Glutamatergic neuron (in vitro differentiated cells): Measurements from ENCODE around the gene LRCOL1. TPM values are rescaled to one million over a fixed set of nuclear protein-coding genes. Genes with fewer than 3 reads are reported as not detected.
A peak's percentile ranks its signal among the peaks of the same experiment; 100 is the strongest.

Experiments
- DNase-seq: peaks from one replicate; pipeline ENCODE4 v3.0.0; 2022
- H3K27ac Mint-ChIP-seq: one replicate; pipeline ENCODE4 v1.8.0; 2020; ENCODE audit warnings: mild to moderate bottlenecking, mixed read lengths, inconsistent platforms; ENCODE audit not compliant: unreplicated experiment
- H3K27me3 Mint-ChIP-seq: one replicate; pipeline ENCODE4 v1.8.0; 2020; ENCODE audit warnings: mild to moderate bottlenecking, moderate library complexity, mixed read lengths, inconsistent platforms; ENCODE audit not compliant: unreplicated experiment
- H3K36me3 Mint-ChIP-seq: one replicate; pipeline ENCODE4 v1.8.0; 2020; ENCODE audit warnings: mild to moderate bottlenecking, mixed read lengths, inconsistent platforms; ENCODE audit not compliant: unreplicated experiment
- H3K4me1 Mint-ChIP-seq: one replicate; pipeline ENCODE4 v1.8.0; 2020; ENCODE audit warnings: mild to moderate bottlenecking, low read depth, mixed read lengths, inconsistent platforms; ENCODE audit not compliant: unreplicated experiment
- H3K4me3 Mint-ChIP-seq: one replicate; pipeline ENCODE4 v1.8.0; 2020; ENCODE audit warnings: mild to moderate bottlenecking, mixed read lengths, inconsistent platforms; ENCODE audit not compliant: unreplicated experiment
- H3K9me3 Mint-ChIP-seq: one replicate; pipeline ENCODE4 v1.8.0; 2020; ENCODE audit warnings: mild to moderate bottlenecking, moderate library complexity, mixed read lengths, inconsistent platforms; ENCODE audit not compliant: unreplicated experiment
- microRNA-seq: library from miRNA; unstranded; fragments of <30 nt; microRNA quantifications from one replicate; pipeline ENCODE4, GENCODE V29; 2020; ENCODE audit not compliant: unreplicated experiment
- total RNA-seq: library from RNA; stranded (reverse); fragmentation: NEBNext Ultra II Directional; extraction: Animal tissue kit (Norgen Biotek cat#: 25700); gene quantifications from one replicate; pipeline ENCODE4 v1.2.1, GENCODE V29; 2021; ENCODE audit not compliant: unreplicated experiment
- TF ChIP-seq, protein P1 (sequence below): fragments of 200-600 bp; sonication (generic); IDR thresholded peaks from one replicate; pipeline ENCODE4 v1.5.0; 2021; ENCODE audit not compliant: partially characterized antibody, unreplicated experiment

LRCOL1 gene
- total RNA-seq, 1 donor from 2014 or later, result not detected

DNA sequence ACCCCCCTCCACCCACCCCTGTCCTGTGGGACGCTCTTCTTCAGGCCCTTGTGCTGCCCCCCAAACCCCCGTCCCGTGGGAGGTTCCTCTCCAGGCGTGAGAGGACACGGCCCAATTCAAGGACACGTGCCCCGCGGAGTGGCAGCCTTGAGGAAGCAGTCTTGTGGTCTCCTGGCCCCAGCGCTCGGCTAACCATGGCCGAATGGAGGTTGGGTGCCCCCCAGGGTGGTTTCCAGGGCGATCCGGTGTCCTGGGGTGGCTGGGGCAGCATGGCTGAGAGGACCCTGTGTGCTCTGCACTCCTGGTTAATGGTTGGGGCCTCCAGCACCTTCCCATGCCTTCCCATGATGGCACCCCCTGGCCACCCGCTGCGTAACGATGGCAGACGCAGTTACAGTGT is 53.6 kb downstream of the LRCOL1 start:
- TF ChIP-seq, protein P1, sequence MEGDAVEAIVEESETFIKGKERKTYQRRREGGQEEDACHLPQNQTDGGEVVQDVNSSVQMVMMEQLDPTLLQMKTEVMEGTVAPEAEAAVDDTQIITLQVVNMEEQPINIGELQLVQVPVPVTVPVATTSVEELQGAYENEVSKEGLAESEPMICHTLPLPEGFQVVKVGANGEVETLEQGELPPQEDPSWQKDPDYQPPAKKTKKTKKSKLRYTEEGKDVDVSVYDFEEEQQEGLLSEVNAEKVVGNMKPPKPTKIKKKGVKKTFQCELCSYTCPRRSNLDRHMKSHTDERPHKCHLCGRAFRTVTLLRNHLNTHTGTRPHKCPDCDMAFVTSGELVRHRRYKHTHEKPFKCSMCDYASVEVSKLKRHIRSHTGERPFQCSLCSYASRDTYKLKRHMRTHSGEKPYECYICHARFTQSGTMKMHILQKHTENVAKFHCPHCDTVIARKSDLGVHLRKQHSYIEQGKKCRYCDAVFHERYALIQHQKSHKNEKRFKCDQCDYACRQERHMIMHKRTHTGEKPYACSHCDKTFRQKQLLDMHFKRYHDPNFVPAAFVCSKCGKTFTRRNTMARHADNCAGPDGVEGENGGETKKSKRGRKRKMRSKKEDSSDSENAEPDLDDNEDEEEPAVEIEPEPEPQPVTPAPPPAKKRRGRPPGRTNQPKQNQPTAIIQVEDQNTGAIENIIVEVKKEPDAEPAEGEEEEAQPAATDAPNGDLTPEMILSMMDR, result no peak
- Mint-ChIP-seq H3K36me3 (no peaks in the 10 kb centered on the region), H3K4me3 (peak overlapping the region; percentile 46), H3K27ac (peak overlapping the region; percentile 43), H3K4me1 (peaks cover 7% of the 10 kb centered on the region), H3K27me3 (peaks cover 11% of the 10 kb centered on the region), H3K9me3 (peaks cover 18% of the 10 kb centered on the region)
- DNase-seq, result no peak

- no peak for DNase-seq
- Mint-ChIP-seq H3K27me3 (peaks cover 11% of the 10 kb centered on the region), H3K36me3 (no peaks in the 10 kb centered on the region), H3K4me3 (no peak overlapping the region), H3K4me1 (peaks cover 7% of the 10 kb centered on the region), H3K9me3 (peaks cover 18% of the 10 kb centered on the region), H3K27ac (peak overlapping the region; percentile 62)
- TF ChIP-seq, protein P1, result no peak
These were observed 54.2 kb downstream of the LRCOL1 start for GRCh38 chr12:132556216-132556615.

GRCh38 chr12:132555686-132556085 is 54.7 kb downstream of the LRCOL1 start:
- H3K36me3 Mint-ChIP-seq, result no peaks in the 10 kb centered on the region

DNA sequence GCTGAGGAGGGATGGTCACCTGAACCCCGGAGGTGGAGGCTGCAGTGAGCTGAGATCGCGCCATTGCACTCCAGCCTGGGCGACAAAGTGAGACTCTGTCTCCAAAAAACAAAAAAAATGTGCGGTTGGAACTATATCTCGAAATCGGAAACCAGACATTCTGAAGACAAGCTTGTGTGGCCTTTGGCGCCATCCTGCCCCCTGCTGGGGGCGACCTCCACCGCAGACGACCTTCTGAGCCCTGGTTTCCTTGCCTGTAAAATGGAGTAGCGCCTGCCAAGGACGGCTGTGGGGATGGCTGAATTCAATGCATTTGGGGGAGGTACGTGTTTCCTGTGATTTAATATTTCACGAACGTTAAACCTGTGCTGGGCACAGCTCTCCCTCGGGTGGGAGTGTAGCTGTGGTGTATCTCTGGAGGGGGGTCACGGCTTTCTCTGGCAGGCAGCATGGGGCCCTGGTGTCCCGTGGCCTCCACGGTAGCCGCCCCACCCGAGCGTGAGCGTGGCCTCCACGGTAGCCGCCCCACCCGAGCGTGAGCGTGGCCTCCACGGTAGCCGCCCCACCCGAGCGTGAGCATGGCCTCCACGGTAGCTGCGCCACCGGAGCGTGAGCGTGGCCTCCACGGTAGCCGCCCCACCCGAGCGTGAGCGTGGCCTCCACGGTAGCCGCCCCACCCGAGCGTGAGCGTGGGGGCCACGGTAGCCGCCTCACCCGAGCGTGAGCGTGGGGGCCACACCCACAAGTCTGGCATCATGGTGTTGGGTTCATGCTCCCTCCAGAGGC is 55.3 kb downstream of the LRCOL1 start:
- DNase-seq, result peak; percentile 62
- peaks cover 7% of the 10 kb centered on the region for H3K4me1 Mint-ChIP-seq
- TF ChIP-seq, protein P1, result peak; percentile 72
- H3K9me3 Mint-ChIP-seq, result peaks cover 18% of the 10 kb centered on the region
- H3K4me3 Mint-ChIP-seq, result no peak overlapping the region
- H3K27ac Mint-ChIP-seq, result peak overlapping the region; percentile 22
- peaks cover 11% of the 10 kb centered on the region for H3K27me3 Mint-ChIP-seq
- no peaks in the 10 kb centered on the region for H3K36me3 Mint-ChIP-seq

More at GRCh38 chr12:132555686-132556085, 54.7 kb downstream of the LRCOL1 start:
- Mint-ChIP-seq H3K4me1 (peaks cover 7% of the 10 kb centered on the region), H3K27ac (no peak overlapping the region), H3K27me3 (peaks cover 10% of the 10 kb centered on the region), H3K9me3 (peaks cover 18% of the 10 kb centered on the region), H3K4me3 (peak overlapping the region; percentile 25)
- TF ChIP-seq, protein P1, result no peak
- no peak for DNase-seq

Small RNA genes lying within 50 kb of the gene (microRNA-seq; reads per million reads assigned to microRNA genes)
- 13.4 reads per million, percentile 53 among the genes with 10 or more reads in this experiment for gene MIR6763

Other genes starting within 250 kb of the LRCOL1 start
- 211 TPM for gene FBRSL1, start 120.4 kb downstream of the LRCOL1 start, total RNA-seq
- 4.1 TPM for gene P2RX2, start 8.2 kb upstream of the LRCOL1 start, total RNA-seq
- 38.6 TPM for gene POLE, start 76.8 kb upstream of the LRCOL1 start, total RNA-seq
- gene PXMP2, start 77.0 kb upstream of the LRCOL1 start, total RNA-seq, result 9.8 TPM
- 29.1 TPM for gene PGAM5, start 100.3 kb upstream of the LRCOL1 start, total RNA-seq
- 105 TPM for gene ANKLE2, start 151.2 kb upstream of the LRCOL1 start, total RNA-seq
- 50.6 TPM for gene GOLGA3, start 218.3 kb upstream of the LRCOL1 start, total RNA-seq